Measurements from ENCODE around the gene GPR137B.
"Not testable (repeated sequence)": the region's sequence is repeated elsewhere in the genome, so short reads cannot be mapped to it uniquely, and the experiment has no call there.

The GPR137B gene, protein sequence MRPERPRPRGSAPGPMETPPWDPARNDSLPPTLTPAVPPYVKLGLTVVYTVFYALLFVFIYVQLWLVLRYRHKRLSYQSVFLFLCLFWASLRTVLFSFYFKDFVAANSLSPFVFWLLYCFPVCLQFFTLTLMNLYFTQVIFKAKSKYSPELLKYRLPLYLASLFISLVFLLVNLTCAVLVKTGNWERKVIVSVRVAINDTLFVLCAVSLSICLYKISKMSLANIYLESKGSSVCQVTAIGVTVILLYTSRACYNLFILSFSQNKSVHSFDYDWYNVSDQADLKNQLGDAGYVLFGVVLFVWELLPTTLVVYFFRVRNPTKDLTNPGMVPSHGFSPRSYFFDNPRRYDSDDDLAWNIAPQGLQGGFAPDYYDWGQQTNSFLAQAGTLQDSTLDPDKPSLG

DNA sequence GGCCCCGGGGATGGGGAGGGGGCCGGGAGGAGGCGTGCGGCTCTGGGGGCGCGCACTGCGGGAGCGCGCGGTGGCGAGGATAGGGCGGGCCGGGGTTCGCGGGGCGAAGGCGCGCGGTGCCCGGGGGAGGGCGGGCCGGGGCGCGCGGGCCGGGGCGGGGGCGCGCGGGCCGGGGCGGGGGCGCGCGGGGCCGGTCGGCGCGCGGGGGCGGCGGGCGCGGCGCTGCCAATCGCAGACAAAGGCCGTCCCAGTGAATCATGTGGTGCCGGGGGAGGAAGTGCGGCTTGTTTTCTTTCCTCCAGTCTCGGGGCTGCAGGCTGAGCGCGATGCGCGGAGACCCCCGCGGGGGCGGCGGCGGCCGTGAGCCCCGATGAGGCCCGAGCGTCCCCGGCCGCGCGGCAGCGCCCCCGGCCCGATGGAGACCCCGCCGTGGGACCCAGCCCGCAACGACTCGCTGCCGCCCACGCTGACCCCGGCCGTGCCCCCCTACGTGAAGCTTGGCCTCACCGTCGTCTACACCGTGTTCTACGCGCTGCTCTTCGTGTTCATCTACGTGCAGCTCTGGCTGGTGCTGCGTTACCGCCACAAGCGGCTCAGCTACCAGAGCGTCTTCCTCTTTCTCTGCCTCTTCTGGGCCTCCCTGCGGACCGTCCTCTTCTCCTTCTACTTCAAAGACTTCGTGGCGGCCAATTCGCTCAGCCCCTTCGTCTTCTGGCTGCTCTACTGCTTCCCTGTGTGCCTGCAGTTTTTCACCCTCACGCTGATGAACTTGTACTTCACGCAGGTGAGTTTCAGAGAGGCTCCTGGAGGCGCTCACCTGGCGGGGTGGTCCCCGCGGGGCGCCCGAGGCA, at the start of gene GPR137B:
GPR137B (plus strand) TSS at position 287 of the 851 bp plus-strand sequence; CDS start at position 371, 84 bp downstream.
- Histone ChIP-seq H3K9ac (peak within 1 kb of the TSS; percentile 81), H4K20me1 (peaks cover 46% of the 10 kb centered on the region), H3K27ac (peak within 1 kb of the TSS; percentile 69), H3K27me3 (peaks cover 26% of the 10 kb centered on the region), H3K4me3 (peak within 1 kb of the TSS; percentile 83), H3K4me2 (peak within 1 kb of the TSS; percentile 99), H3K4me1 (peaks cover 29% of the 10 kb centered on the region), H3K9me3 (no peaks in the 10 kb centered on the region), H3K36me3 (no peaks in the 10 kb centered on the region; the same call in 1 of the 2 replicates)
- TF ChIP-seq Cebpa-rat (IDR thresholded peaks at IDR 0.05) = no peak

DNA sequence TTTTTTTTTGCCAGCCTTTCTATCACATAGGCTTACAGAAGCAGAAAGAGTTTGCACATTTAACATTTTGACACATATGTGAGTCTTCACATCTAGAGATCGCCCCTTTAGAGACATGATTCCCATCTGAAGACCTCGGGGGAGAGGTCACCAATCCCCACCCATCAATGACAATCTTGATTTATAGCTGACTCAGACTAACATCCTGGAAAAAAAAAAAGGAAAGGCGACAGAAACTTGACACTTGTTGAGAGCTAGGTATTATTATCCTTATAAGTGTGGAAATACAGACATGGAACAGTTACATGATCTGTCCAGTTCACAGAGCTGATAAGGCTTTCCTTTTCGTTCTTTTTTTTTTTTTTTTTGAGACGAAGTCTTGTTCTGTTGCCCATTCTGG, 49.4 kb upstream of the GPR137B start:
- Histone ChIP-seq H3K27me3 (no peaks in the 10 kb centered on the region), H3K4me3 (no peak overlapping the region), H3K9me3 (peaks cover 24% of the 10 kb centered on the region), H3K9ac (no peak overlapping the region), H3K4me2 (no peak overlapping the region), H3K27ac (no peak overlapping the region), H3K36me3 (no peaks in the 10 kb centered on the region), H3K4me1 (peaks cover 4% of the 10 kb centered on the region; the same call in 1 of the 2 replicates), H4K20me1 (no peaks in the 10 kb centered on the region)
- no peak for TF ChIP-seq Cebpa-rat (IDR thresholded peaks at IDR 0.05)

- H3K36me3 ChIP-seq = no peaks in the 10 kb centered on the region
- no peak for TF ChIP-seq Cebpa-rat (IDR thresholded peaks at IDR 0.05)
- H3K4me2 ChIP-seq = no peak overlapping the region
- H3K27me3 ChIP-seq = no peaks in the 10 kb centered on the region
- no peak overlapping the region for H3K27ac ChIP-seq
- H3K9ac ChIP-seq = no peak overlapping the region
- peaks cover 4% of the 10 kb centered on the region; the same call in 1 of the 2 replicates for H3K4me1 ChIP-seq
- no peak overlapping the region for H3K4me3 ChIP-seq
- H4K20me1 ChIP-seq = no peaks in the 10 kb centered on the region
- peaks cover 24% of the 10 kb centered on the region for H3K9me3 ChIP-seq
Measured at GRCh38 chr1:236095705-236096520, 46.4 kb upstream of the GPR137B start.

GRCh38 chr1:236096660-236097482, 45.5 kb upstream of the GPR137B start:
- not testable (repeated sequence) for H3K4me1 ChIP-seq, H3K9ac ChIP-seq, H3K36me3 ChIP-seq, H3K27me3 ChIP-seq, H4K20me1 ChIP-seq, H3K27ac ChIP-seq, H3K4me2 ChIP-seq, H3K4me3 ChIP-seq
- peaks cover 24% of the 10 kb centered on the region for H3K9me3 ChIP-seq

GRCh38 chr1:236098267-236098666, 44.1 kb upstream of the GPR137B start:
- H3K36me3 ChIP-seq = no peaks in the 10 kb centered on the region
- H3K4me1 ChIP-seq = no peaks in the 10 kb centered on the region
- H3K27me3 ChIP-seq = no peaks in the 10 kb centered on the region
- no peak overlapping the region for H3K4me2 ChIP-seq
- H3K4me3 ChIP-seq = no peak overlapping the region
- no peak overlapping the region for H3K27ac ChIP-seq
- peaks cover 24% of the 10 kb centered on the region for H3K9me3 ChIP-seq
- TF ChIP-seq Cebpa-rat (IDR thresholded peaks at IDR 0.05) = no peak
- no peaks in the 10 kb centered on the region for H4K20me1 ChIP-seq
- no peak overlapping the region for H3K9ac ChIP-seq

GRCh38 chr1:236099355-236099974, 42.9 kb upstream of the GPR137B start:
- Histone ChIP-seq H4K20me1 (no peaks in the 10 kb centered on the region), H3K4me2 (no peak overlapping the region), H3K9me3 (peaks cover 21% of the 10 kb centered on the region), H3K4me3 (no peak overlapping the region), H3K27me3 (no peaks in the 10 kb centered on the region), H3K4me1 (no peaks in the 10 kb centered on the region), H3K36me3 (no peaks in the 10 kb centered on the region), H3K27ac (no peak overlapping the region), H3K9ac (no peak overlapping the region)
- TF ChIP-seq Cebpa-rat (IDR thresholded peaks at IDR 0.05) = no peak

DNA sequence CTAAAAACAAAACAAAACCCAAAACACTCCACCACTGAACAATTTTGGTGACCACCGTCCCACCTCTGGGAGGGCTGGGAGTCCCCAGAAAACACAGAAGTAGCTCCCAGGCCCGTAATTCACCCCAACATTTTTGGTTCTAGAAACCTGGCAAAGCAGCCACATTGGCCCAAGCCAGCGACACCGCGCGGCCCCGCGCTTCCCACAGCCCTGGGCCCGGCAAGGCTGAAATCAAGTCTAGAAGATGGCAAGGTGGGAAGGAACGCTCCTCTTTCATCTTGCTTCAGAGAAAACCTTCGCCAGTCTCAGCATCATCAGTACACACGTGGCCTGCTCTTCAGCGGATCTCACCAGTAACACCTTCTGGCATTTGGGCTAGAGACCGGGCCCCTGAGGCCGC, 41.5 kb upstream of the GPR137B start:
- Histone ChIP-seq H3K9ac (no peak overlapping the region), H3K36me3 (no peaks in the 10 kb centered on the region), H3K9me3 (peaks cover 15% of the 10 kb centered on the region), H3K4me3 (no peak overlapping the region), H3K4me1 (no peaks in the 10 kb centered on the region), H3K27me3 (no peaks in the 10 kb centered on the region), H3K27ac (no peak overlapping the region), H3K4me2 (no peak overlapping the region), H4K20me1 (no peaks in the 10 kb centered on the region)
- TF ChIP-seq Cebpa-rat (IDR thresholded peaks at IDR 0.05) = no peak

DNA sequence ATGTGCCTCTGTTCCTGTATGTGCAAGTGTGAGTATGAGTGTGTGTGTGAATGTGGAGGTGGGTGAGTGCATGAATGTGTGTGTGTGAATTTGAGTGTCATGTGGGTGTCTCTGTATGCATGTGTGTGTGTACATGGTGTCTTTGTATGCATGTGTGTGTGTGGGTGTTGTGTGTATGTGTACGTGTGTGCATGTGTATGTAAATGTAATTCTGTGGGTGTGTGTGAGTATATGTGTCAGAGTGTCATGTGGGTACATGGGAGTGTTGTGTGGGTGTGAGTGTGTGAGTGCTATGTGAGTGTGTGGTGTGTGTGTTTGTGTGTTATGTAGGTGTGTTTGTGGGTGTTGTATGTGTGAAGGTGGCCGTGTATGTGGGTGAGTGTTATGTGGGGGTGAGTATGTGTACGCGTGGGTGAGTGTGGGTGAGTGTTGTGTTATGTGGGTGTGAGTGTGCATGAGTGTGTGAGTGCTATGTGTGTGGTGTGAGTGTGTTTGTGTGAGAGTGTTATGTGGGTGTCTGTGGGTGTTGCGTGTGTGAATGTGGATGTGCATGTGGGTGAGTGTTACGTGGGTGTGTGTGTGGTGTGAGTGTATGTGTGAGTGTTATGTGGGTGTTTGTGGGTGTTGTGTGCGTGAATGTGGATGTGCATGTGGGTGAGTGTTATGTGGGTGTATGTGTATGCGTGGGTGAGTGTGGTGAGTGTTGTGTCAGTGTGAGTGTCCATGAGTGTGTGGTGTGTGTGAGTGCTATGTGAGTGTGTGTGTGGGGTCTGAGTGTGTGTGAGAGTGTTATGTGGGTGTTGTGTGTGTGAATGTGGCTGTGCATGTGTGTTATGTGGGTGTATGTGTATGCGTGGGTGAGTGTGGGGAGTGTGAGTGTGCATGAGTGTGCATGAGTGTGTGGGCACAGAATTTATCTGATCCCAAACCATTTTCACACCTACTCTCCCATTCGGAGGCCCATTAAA, 40.8 kb upstream of the GPR137B start:
- Histone ChIP-seq H3K27ac (no peak overlapping the region), H3K27me3 (no peaks in the 10 kb centered on the region), H3K4me1 (no peaks in the 10 kb centered on the region), H3K4me3 (no peak overlapping the region), H3K9me3 (peaks cover 8% of the 10 kb centered on the region), H4K20me1 (no peaks in the 10 kb centered on the region), H3K4me2 (no peak overlapping the region), H3K9ac (no peak overlapping the region), H3K36me3 (no peaks in the 10 kb centered on the region)
- no peak for TF ChIP-seq Cebpa-rat (IDR thresholded peaks at IDR 0.05)

Data from BLaER1 (cell line).